ENCODE data around the gene FAM110A. TPM values are rescaled to one million over a fixed set of nuclear protein-coding genes. Genes with fewer than 3 reads are reported as not detected.

FAM110A gene
- total RNA-seq, 3 donors from 2014 or later = 5.1 to 10.4 (median 8.4) TPM

GRCh38 chr20:815914-816606 lies 17.5 kb upstream of the FAM110A start:
- no peaks in the 10 kb centered on the region for H3K4me1 ChIP-seq (ENCODE audit: low read depth)
- intact Hi-C loops (cut with DNase I, micrococcal nuclease) = loop anchor here (2.0 to 5.0 kb wide), 2 partner anchors 141 to 397 kb away; no protein-coding TSS in a partner anchor
- H3K36me3 ChIP-seq (ENCODE audit: low read depth) = no peaks in the 10 kb centered on the region
- ATAC-seq = peak; percentile 75
- no peaks in the 10 kb centered on the region for H3K9me3 ChIP-seq
- peak in 2 of 3 donors; percentile 54 to 56 for DNase-seq
- no peak overlapping the region for H3K4me3 ChIP-seq
- peak; percentile 97 for TF ChIP-seq CTCF (IDR thresholded peaks at IDR 0.05)

- peaks cover 5% of the 10 kb centered on the region for H3K4me1 ChIP-seq (ENCODE audit: low read depth)
- no peaks in the 10 kb centered on the region for H3K9me3 ChIP-seq
- no peak for TF ChIP-seq CTCF (IDR thresholded peaks at IDR 0.05)
- intact Hi-C loops (cut with DNase I, micrococcal nuclease) = loop anchor here (5.0 kb wide), 1 partner anchor 139 kb away; no protein-coding TSS in a partner anchor
- H3K36me3 ChIP-seq (ENCODE audit: low read depth) = no peaks in the 10 kb centered on the region
- no peak for ATAC-seq
- DNase-seq = no peak
- H3K4me3 ChIP-seq = no peak overlapping the region
Observed at GRCh38 chr20:818001-818664, 15.4 kb upstream of the FAM110A start.

- DNase-seq = no peak
- Histone ChIP-seq H3K4me3 (no peak overlapping the region), H3K4me1 (ENCODE audit: low read depth) (peaks cover 8% of the 10 kb centered on the region), H3K9me3 (no peaks in the 10 kb centered on the region), H3K36me3 (ENCODE audit: low read depth) (no peaks in the 10 kb centered on the region)
- intact Hi-C loops (cut with DNase I, micrococcal nuclease) = loop anchor here (5.0 kb wide), 1 partner anchor 138 kb away; no protein-coding TSS in a partner anchor
- no peak for ATAC-seq
- no peak for TF ChIP-seq CTCF (IDR thresholded peaks at IDR 0.05)
Observed at GRCh38 chr20:819680-820322, 13.7 kb upstream of the FAM110A start.

GRCh38 chr20:820323-820953 lies 13.1 kb upstream of the FAM110A start:
- DNase-seq (no peak), ATAC-seq (no peak)
- H3K4me3 ChIP-seq = no peak overlapping the region
- no peak for TF ChIP-seq CTCF (IDR thresholded peaks at IDR 0.05)
- intact Hi-C loops (cut with DNase I, micrococcal nuclease) = no loop called here
- peaks cover 8% of the 10 kb centered on the region for H3K4me1 ChIP-seq (ENCODE audit: low read depth)
- no peaks in the 10 kb centered on the region for H3K9me3 ChIP-seq
- no peaks in the 10 kb centered on the region for H3K36me3 ChIP-seq (ENCODE audit: low read depth)

- H3K4me1 ChIP-seq (ENCODE audit: low read depth) = peaks cover 8% of the 10 kb centered on the region
- intact Hi-C loops (cut with DNase I, micrococcal nuclease) = no loop called here
- no peak overlapping the region for H3K4me3 ChIP-seq
- TF ChIP-seq CTCF (IDR thresholded peaks at IDR 0.05) = no peak
- no peaks in the 10 kb centered on the region for H3K9me3 ChIP-seq
- no peak for DNase-seq
- no peak for ATAC-seq
- H3K36me3 ChIP-seq (ENCODE audit: low read depth) = no peaks in the 10 kb centered on the region
Observed at GRCh38 chr20:821046-821730, 12.3 kb upstream of the FAM110A start.
